H9 (cell line): Measurements from ENCODE around the gene CDHR5. TPM values are rescaled to one million over a fixed set of nuclear protein-coding genes. Genes with fewer than 3 reads are reported as not detected.

ENCODE experiments used
- DNase-seq: peaks from one replicate; pipeline ENCODE4 v3.0.0-alpha.2; 2017
- H2AFZ ChIP-seq: one replicate; pipeline ENCODE4 v1.6.1; 2013; ENCODE audit warnings: mild to moderate bottlenecking, low read length, control low read depth, moderate library complexity
- H2AK5ac ChIP-seq: 2 replicates; pipeline ENCODE4 v1.6.1; 2013; ENCODE audit warnings: low read length, control low read depth, mixed read lengths; ENCODE audit not compliant: insufficient read length
- H2BK120ac ChIP-seq: one replicate; pipeline ENCODE4 v1.6.1; 2013; ENCODE audit warnings: low read depth, mild to moderate bottlenecking, low read length, control low read depth, inconsistent platforms; ENCODE audit not compliant: poor library complexity, severe bottlenecking
- H2BK12ac ChIP-seq: 2 replicates; pipeline ENCODE4 v1.6.1; 2013; ENCODE audit warnings: low read length, control low read depth, mixed read lengths, low read depth; ENCODE audit not compliant: insufficient read length
- H2BK15ac ChIP-seq: 2 replicates; pipeline ENCODE4 v1.6.1; 2013; ENCODE audit warnings: low read depth, low read length, control low read depth
- H2BK20ac ChIP-seq: one replicate; pipeline ENCODE4 v1.6.1; 2013; ENCODE audit warnings: low read depth, mild to moderate bottlenecking, low read length, control low read depth, inconsistent platforms; ENCODE audit not compliant: poor library complexity, severe bottlenecking
- H2BK5ac ChIP-seq: 2 replicates; pipeline ENCODE4 v1.6.1; 2013; ENCODE audit warnings: low read length, control low read depth, mixed read lengths; ENCODE audit not compliant: insufficient read length
- H3K14ac ChIP-seq: 2 replicates; pipeline ENCODE4 v1.6.1; 2013; ENCODE audit warnings: low read length, control low read depth; ENCODE audit not compliant: insufficient read depth
- H3K18ac ChIP-seq: 2 replicates; pipeline ENCODE4 v1.6.1; 2013; ENCODE audit warnings: low read depth, mild to moderate bottlenecking, mixed read lengths, low read length, control low read depth; ENCODE audit not compliant: insufficient read length
- H3K23ac ChIP-seq: 2 replicates; pipeline ENCODE4 v1.6.1; 2013; ENCODE audit warnings: low read length, control low read depth, mixed read lengths, low read depth; ENCODE audit not compliant: insufficient read length
- H3K23me2 ChIP-seq: 2 replicates; pipeline ENCODE4 v1.6.1; 2013; ENCODE audit warnings: low read depth, mild to moderate bottlenecking, mixed read lengths, low read length, control low read depth; ENCODE audit not compliant: insufficient read length, poor library complexity, severe bottlenecking
- H3K27ac ChIP-seq: 2 replicates; pipeline ENCODE4 v1.5.1; 2013; ENCODE audit warnings: low read length, control low read depth, mixed read lengths, low read depth; ENCODE audit not compliant: insufficient read length
- H3K27me3 ChIP-seq: 2 replicates; pipeline ENCODE4 v1.6.1; 2013; ENCODE audit warnings: low read length, control low read depth, inconsistent platforms; ENCODE audit not compliant: insufficient read depth
- H3K4ac ChIP-seq: 2 replicates; pipeline ENCODE4 v1.6.1; 2013; ENCODE audit warnings: low read depth, mild to moderate bottlenecking, control low read depth, inconsistent platforms, low read length, moderate library complexity
- H3K4me1 ChIP-seq: 2 replicates; pipeline ENCODE4 v1.6.1; 2013; ENCODE audit warnings: low read length, control low read depth, inconsistent platforms; ENCODE audit not compliant: insufficient read depth
- H3K4me2 ChIP-seq: 2 replicates; pipeline ENCODE4 v1.6.1; 2013; ENCODE audit warnings: low read length, control low read depth, mixed read lengths; ENCODE audit not compliant: insufficient read length, insufficient read depth
- H3K56ac ChIP-seq: 2 replicates; pipeline ENCODE4 v1.6.1; 2013; ENCODE audit warnings: low read depth, mild to moderate bottlenecking, mixed read lengths, low read length, control low read depth; ENCODE audit not compliant: insufficient read length
- H3K79me1 ChIP-seq: 2 replicates; pipeline ENCODE4 v1.6.1; 2013; ENCODE audit warnings: low read depth, mild to moderate bottlenecking, moderate library complexity, low read length, control low read depth, inconsistent platforms; ENCODE audit not compliant: insufficient read depth, poor library complexity, severe bottlenecking
- H3K79me2 ChIP-seq: 2 replicates; pipeline ENCODE4 v1.6.1; 2013; ENCODE audit warnings: low read length, control low read depth, inconsistent platforms; ENCODE audit not compliant: insufficient read depth
- H3K9ac ChIP-seq: 2 replicates; pipeline ENCODE4 v1.6.1; 2013; ENCODE audit warnings: low read length, control low read depth, mixed read lengths; ENCODE audit not compliant: insufficient read length; ENCODE audit errors: extremely low read depth
- H3K9me3 ChIP-seq: one replicate; pipeline ENCODE4 v1.6.1; 2013; ENCODE audit warnings: low read depth, low read length, inconsistent platforms; ENCODE audit not compliant: control insufficient read depth
- H3T11ph ChIP-seq: one replicate; pipeline ENCODE4 v1.6.1; 2013; ENCODE audit warnings: mild to moderate bottlenecking, low read length, control low read depth, inconsistent platforms
- H4K20me1 ChIP-seq: one replicate; pipeline ENCODE4 v1.6.1; 2013; ENCODE audit not compliant: control insufficient read depth, insufficient read length, insufficient read depth
- H4K5ac ChIP-seq: 2 replicates; pipeline ENCODE4 v1.6.1; 2013; ENCODE audit warnings: low read depth, mild to moderate bottlenecking, mixed read lengths, low read length, control low read depth; ENCODE audit not compliant: insufficient read length
- H4K8ac ChIP-seq: replicated peaks from 2 replicates; pipeline ENCODE4 v1.6.1; 2013; ENCODE audit warnings: low read length, control low read depth, mixed read lengths, low read depth; ENCODE audit not compliant: insufficient read length
- H4K91ac ChIP-seq: 2 replicates; pipeline ENCODE4 v1.6.1; 2013; ENCODE audit warnings: low read depth, mild to moderate bottlenecking, moderate library complexity, mixed read lengths, low read length, control low read depth; ENCODE audit not compliant: insufficient read length
- H3K27ac Mint-ChIP-seq, 3 experiments: 2 replicates in 2 of 3; 3 replicates in 1 of 3; pipeline ENCODE4 v1.8.0; 2020 to 2021; ENCODE audit warnings: mixed read lengths in 3 of 3, mild to moderate bottlenecking in 1 of 3, moderate library complexity in 1 of 3
- H3K27me3 Mint-ChIP-seq: 2 replicates; pipeline ENCODE4 v1.8.0; 2021; ENCODE audit warnings: low read depth, mild to moderate bottlenecking, moderate library complexity, mixed read lengths
- H3K36me3 Mint-ChIP-seq, 3 experiments: 2 replicates in 2 of 3; 3 replicates in 1 of 3; pipeline ENCODE4 v1.8.0; 2020 to 2021; ENCODE audit warnings: low read depth in 3 of 3, mixed read lengths in 3 of 3; ENCODE audit not compliant: insufficient read depth in 1 of 3
- H3K4me1 Mint-ChIP-seq, 2 experiments: 2 replicates each; pipeline ENCODE4 v1.8.0; 2020; ENCODE audit warnings: mixed read lengths in 2 of 2
- H3K4me3 Mint-ChIP-seq, 2 experiments: 2 replicates in 1 of 2; 3 replicates in 1 of 2; pipeline ENCODE4 v1.8.0; 2020 to 2021; ENCODE audit warnings: mild to moderate bottlenecking in 2 of 2, mixed read lengths in 2 of 2, moderate library complexity in 1 of 2
- H3K9me3 Mint-ChIP-seq, 2 experiments: 2 replicates in 1 of 2; 3 replicates in 1 of 2; pipeline ENCODE4 v1.8.0; 2020; ENCODE audit warnings: mild to moderate bottlenecking in 2 of 2, mixed read lengths in 2 of 2, moderate library complexity in 1 of 2
- WGBS: extraction: QIAGEN DNeasy Blood & Tissue Kit; methylation state at CpG from one replicate; pipeline ENCODE4 v1.1.7; 2013; ENCODE audit warnings: missing lambda C conversion rate, low lambda C conversion rate, mixed read lengths; ENCODE audit not compliant: insufficient read length; ENCODE audit errors: extremely low coverage; 5-methylcytosine and 5-hydroxymethylcytosine counted together
- total RNA-seq: library from RNA; stranded (reverse); gene quantifications from 2 replicates; pipeline ENCODE4 v1.2.1, GENCODE V29; 2021
- TF ChIP-seq, protein P1 (sequence below): fragments of 200-600 bp; sonication (generic); conservative IDR thresholded peaks from 3 replicates; pipeline ENCODE4 v1.8.0; 2021; ENCODE audit warnings: antibody characterized with exemption, mild to moderate bottlenecking

CDHR5 gene
- total RNA-seq, 1 experiment from 2014 or later = not detected

DNA sequence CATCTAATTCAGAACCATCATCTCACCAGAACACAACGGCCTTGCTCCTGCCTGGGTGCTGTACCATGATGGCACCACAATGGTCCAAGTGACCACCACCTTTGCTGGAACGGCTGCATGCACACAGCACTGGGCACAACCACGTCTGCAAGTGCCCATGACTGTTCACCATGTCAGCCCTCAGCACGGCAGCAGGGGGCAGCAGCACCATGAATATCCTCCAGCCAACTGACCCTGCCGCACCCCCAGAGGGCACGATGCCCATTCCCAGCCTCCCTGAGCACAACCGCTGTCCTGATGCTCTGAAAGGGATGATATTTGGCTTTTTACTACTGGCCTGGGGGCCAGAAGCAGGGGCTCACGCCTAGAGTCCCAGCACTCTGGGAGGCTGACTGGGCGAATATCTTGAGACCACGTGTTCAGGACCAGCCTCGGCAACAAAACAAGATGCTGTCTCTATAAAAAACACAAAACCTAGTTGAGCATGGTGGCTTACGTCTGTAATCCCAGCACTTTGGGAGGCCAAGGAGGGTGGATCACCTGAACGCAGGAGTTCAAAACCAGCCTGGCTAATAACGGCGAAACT is 38.0 kb upstream of the CDHR5 start:
- Histone ChIP-seq H4K8ac (no peak overlapping the region), H2BK120ac (no peak overlapping the region), H2BK5ac (no peak overlapping the region), H2BK12ac (no peak overlapping the region), H3K4me1 (no peaks in the 10 kb centered on the region), H4K5ac (no peak overlapping the region), H3K9ac (no peak overlapping the region), H3K4me2 (no peak overlapping the region), H3T11ph (no peak overlapping the region), H3K23me2 (no peaks in the 10 kb centered on the region), H2BK15ac (no peak overlapping the region), H4K20me1 (no peaks in the 10 kb centered on the region), H2AFZ (no peak overlapping the region), H3K79me1 (no peaks in the 10 kb centered on the region), H4K91ac (no peak overlapping the region), H3K18ac (no peak overlapping the region), H3K23ac (no peak overlapping the region), H3K9me3 (no peaks in the 10 kb centered on the region), H3K4ac (no peak overlapping the region), H3K14ac (no peak overlapping the region), H3K79me2 (no peaks in the 10 kb centered on the region), H2BK20ac (no peak overlapping the region), H2AK5ac (no peak overlapping the region), H3K27ac (no peak overlapping the region), H3K56ac (no peak overlapping the region), H3K27me3 (no peaks in the 10 kb centered on the region)
- H3K27me3 Mint-ChIP-seq = no peaks in the 10 kb centered on the region
- no peak overlapping the region for H3K4me3 Mint-ChIP-seq
- TF ChIP-seq, protein P1, sequence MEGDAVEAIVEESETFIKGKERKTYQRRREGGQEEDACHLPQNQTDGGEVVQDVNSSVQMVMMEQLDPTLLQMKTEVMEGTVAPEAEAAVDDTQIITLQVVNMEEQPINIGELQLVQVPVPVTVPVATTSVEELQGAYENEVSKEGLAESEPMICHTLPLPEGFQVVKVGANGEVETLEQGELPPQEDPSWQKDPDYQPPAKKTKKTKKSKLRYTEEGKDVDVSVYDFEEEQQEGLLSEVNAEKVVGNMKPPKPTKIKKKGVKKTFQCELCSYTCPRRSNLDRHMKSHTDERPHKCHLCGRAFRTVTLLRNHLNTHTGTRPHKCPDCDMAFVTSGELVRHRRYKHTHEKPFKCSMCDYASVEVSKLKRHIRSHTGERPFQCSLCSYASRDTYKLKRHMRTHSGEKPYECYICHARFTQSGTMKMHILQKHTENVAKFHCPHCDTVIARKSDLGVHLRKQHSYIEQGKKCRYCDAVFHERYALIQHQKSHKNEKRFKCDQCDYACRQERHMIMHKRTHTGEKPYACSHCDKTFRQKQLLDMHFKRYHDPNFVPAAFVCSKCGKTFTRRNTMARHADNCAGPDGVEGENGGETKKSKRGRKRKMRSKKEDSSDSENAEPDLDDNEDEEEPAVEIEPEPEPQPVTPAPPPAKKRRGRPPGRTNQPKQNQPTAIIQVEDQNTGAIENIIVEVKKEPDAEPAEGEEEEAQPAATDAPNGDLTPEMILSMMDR = peak; percentile 80
- peaks cover 17 to 57% (median 39%) of the 10 kb centered on the region in 3 experiments; a peak in 6 of 7 replicates for H3K36me3 Mint-ChIP-seq
- H3K27ac Mint-ChIP-seq = peak overlapping the region in 1 of 3 experiments; percentile 74; a peak in 1 of 7 replicates
- WGBS = no CpG with 5 or more reads among the region's 15 CpGs
- 0 out of 4 replicates have a peak, but pooled peaks cover 0 to 3% of the 10 kb centered on the region in 2 experiments for H3K4me1 Mint-ChIP-seq
- DNase-seq = peak; percentile 76
- H3K9me3 Mint-ChIP-seq = no peaks in the 10 kb centered on the region
